Spleen (tissue), 11 donors: ENCODE measurements around the gene MPND. TPM values are rescaled to one million over a fixed set of nuclear protein-coding genes. Genes with fewer than 3 reads are reported as not detected.

Experiments
- DNase-seq: peaks from one replicate; pipeline ENCODE4 v3.0.0-alpha.2; 2020
- H3K27ac ChIP-seq, 8 donors: fragments of 200-600 bp; sonication (generic) in 7 of 8; 1 replicate in 4 of 8; 2 replicates in 4 of 8; pipeline versions ENCODE4 v1.5.0 to v1.8.0; 2016 to 2021; ENCODE audit warnings: inconsistent platforms in 4 of 8, mild to moderate bottlenecking in 4 of 8, moderate library complexity in 1 of 8
- H3K27me3 ChIP-seq, 7 donors: fragments of 200-600 bp; sonication (generic) in 6 of 7; replicated peaks in 1 of 7; 1 replicate in 4 of 7; 2 replicates in 3 of 7; pipeline versions ENCODE4 v1.5.0 to v1.8.0; 2016 to 2021; ENCODE audit warnings: inconsistent platforms in 3 of 7, mild to moderate bottlenecking in 1 of 7
- H3K36me3 ChIP-seq, 6 donors: fragments of 200-600 bp; sonication (generic) in 5 of 6; 1 replicate in 4 of 6; 2 replicates in 2 of 6; pipeline versions ENCODE4 v1.5.0 to v1.8.0; 2016 to 2021; ENCODE audit warnings: inconsistent platforms in 2 of 6
- H3K4me1 ChIP-seq, 6 donors: fragments of 200-600 bp; sonication (generic) in 5 of 6; 1 replicate in 3 of 6; 2 replicates in 3 of 6; pipeline versions ENCODE4 v1.5.0 to v1.8.0; 2016 to 2021; ENCODE audit warnings: inconsistent platforms in 3 of 6
- H3K4me3 ChIP-seq, 8 donors: fragments of 200-600 bp; sonication (generic) in 7 of 8; 1 replicate in 4 of 8; 2 replicates in 4 of 8; pipeline versions ENCODE4 v1.5.0 to v1.8.0; 2016 to 2021; ENCODE audit warnings: inconsistent platforms in 4 of 8, mild to moderate bottlenecking in 4 of 8, moderate library complexity in 2 of 8
- H3K9me3 ChIP-seq, 8 donors: fragments of 200-600 bp; sonication (generic) in 7 of 8; 1 replicate in 4 of 8; 2 replicates in 4 of 8; pipeline versions ENCODE4 v1.5.0 to v1.8.0; 2016 to 2021; ENCODE audit warnings: inconsistent platforms in 4 of 8
- POLR2A ChIP-seq, 3 donors: fragments of 450-650 bp; IDR thresholded peaks; one replicate each; pipeline ENCODE4 v1.5.1; 2017; ENCODE audit warnings: antibody characterized with exemption in 3 of 3, mild to moderate bottlenecking in 1 of 3
- POLR2AphosphoS5 ChIP-seq, 3 donors: sonication (generic); formaldehyde crosslinking; IDR thresholded peaks; one replicate each; pipeline ENCODE4 v1.5.1; 2017; ENCODE audit warnings: antibody characterized with exemption in 3 of 3
- WGBS, 5 donors: extraction: QIAGEN DNeasy Blood & Tissue Kit in 3 of 5; methylation state at CpG; one replicate each; pipeline versions ENCODE4 v1.1.5 to v1.1.7; 2013 to 2018; 5-methylcytosine and 5-hydroxymethylcytosine counted together
- intact Hi-C: fragments of 100-400 bp; cut with DNase I; formaldehyde crosslinking; loops from one replicate; pipeline ENCODE4 v1.15.0; 2023; ENCODE audit warnings: low total_unique reads
- polyA plus RNA-seq, 3 donors: library from polyadenylated mRNA; stranded (reverse); fragments of 200-250 nt; gene quantifications; one replicate each; pipeline ENCODE4 v1.2.1, GENCODE V29; 2013
- total RNA-seq, 7 donors: library from RNA; depleted of rRNA in 3 of 7; stranded (reverse); fragments of >200 nt in 3 of 7; fragmentation: NEBNext Ultra II Directional in 4 of 7; extraction: Animal tissue kit (Norgen Biotek cat#: 25700) in 4 of 7; gene quantifications; one replicate each; pipeline versions ENCODE4 v1.1.0 to v1.2.1, GENCODE V29; 2016 to 2021
- TF ChIP-seq, protein P1 (sequence below), 11 experiments: fragments of 200-600 bp in 7 of 11; fragments of 450-650 bp in 4 of 11; sonication (generic) in 4 of 11; IDR thresholded peaks in 8 of 11; conservative IDR thresholded peaks in 3 of 11; 1 replicate in 7 of 11; 2 replicates in 4 of 11; pipeline versions ENCODE4 v1.4.0 to v1.8.0; 2016 to 2021; ENCODE audit warnings: antibody characterized with exemption in 11 of 11, inconsistent platforms in 4 of 11, mild to moderate bottlenecking in 1 of 11
- donor health status: healthy with polysubstance abuse.
- donor health status: DM: no; HTN: no; CAD: no; lungs with moderate emphysema.
- donor health status: DM: no; HTN: no; CAD: no.
- donor health status: Bipolar disorder and iron deficiency.
- donor health status: healthy.
- donor health status: DM: no; HTN: no; CAD: no.
- donor health status: DM: yes; HTN: yes; CAD: no.

MPND gene
- total and polyA plus RNA-seq, 10 donors, result 6.4 to 24.2 (median 16.0) TPM

DNA sequence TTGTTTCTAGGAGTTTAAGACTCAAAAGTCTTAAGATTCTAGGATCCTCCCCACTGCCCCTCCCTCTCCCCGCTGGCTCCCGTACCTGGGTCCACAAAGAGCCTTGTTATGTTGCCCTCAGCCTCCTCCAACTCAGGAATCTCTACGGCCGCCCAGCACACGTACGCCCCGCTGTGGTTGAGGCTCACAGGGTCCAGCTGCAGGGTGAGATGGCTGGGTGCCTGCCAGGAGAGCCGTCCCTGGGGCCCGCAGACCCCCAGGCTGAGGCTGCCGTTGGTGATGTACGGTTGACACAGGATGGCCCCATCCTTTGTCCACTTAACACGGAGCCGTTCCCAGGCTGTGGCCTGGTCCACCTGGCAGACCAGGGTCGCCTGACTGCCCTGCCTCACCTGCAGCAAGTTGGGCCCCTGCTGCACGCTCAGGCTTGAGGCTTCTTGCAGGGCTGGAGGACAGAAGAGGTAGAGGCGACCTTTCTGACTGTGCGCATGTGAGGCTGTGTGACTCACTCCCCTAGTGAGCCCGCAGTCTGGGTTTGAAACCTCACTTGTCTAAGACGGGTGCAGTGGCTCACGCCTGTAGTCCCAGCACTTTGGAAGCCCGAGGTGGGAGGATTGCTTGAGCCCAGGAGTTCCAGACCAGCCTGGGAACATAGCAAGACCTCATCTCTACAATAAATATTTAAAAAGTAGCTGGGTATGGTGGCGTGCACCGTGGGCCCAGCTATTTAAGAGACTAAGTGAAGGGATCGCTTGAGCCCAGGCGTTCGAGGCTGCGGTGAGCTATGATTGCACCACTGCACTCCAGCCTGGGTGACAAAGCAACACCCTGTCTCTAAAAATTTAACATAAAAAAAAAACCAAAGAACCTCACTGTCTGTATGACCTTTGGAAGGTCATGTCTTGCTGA lies 45.2 kb upstream of the MPND start:
- H3K27me3 ChIP-seq, result peaks cover 0 to 43% (median 0%) of the 10 kb centered on the region in 7 donors
- no peak for DNase-seq
- no peak overlapping the region for H3K27ac ChIP-seq
- no peaks in the 10 kb centered on the region for H3K36me3 ChIP-seq
- 72 to 82% (median 81%) methylated on average over 19 to 27 of the region's 27 CpGs for WGBS, 5 donors
- peaks cover 0 to 5% (median 0%) of the 10 kb centered on the region in 6 donors for H3K4me1 ChIP-seq
- no peak overlapping the region for H3K4me3 ChIP-seq
- H3K9me3 ChIP-seq, result no peaks in the 10 kb centered on the region
- intact Hi-C loops, result no loop called here
- TF ChIP-seq POLR2AphosphoS5 (IDR thresholded peaks at IDR 0.05), result no peak
- TF ChIP-seq POLR2A (IDR thresholded peaks at IDR 0.05), result no peak
- TF ChIP-seq, protein P1, sequence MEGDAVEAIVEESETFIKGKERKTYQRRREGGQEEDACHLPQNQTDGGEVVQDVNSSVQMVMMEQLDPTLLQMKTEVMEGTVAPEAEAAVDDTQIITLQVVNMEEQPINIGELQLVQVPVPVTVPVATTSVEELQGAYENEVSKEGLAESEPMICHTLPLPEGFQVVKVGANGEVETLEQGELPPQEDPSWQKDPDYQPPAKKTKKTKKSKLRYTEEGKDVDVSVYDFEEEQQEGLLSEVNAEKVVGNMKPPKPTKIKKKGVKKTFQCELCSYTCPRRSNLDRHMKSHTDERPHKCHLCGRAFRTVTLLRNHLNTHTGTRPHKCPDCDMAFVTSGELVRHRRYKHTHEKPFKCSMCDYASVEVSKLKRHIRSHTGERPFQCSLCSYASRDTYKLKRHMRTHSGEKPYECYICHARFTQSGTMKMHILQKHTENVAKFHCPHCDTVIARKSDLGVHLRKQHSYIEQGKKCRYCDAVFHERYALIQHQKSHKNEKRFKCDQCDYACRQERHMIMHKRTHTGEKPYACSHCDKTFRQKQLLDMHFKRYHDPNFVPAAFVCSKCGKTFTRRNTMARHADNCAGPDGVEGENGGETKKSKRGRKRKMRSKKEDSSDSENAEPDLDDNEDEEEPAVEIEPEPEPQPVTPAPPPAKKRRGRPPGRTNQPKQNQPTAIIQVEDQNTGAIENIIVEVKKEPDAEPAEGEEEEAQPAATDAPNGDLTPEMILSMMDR (IDR thresholded peaks at IDR 0.05 in 8 of 11, conservative IDR thresholded peaks at IDR 0.05 in 3 of 11), result no peak

DNA sequence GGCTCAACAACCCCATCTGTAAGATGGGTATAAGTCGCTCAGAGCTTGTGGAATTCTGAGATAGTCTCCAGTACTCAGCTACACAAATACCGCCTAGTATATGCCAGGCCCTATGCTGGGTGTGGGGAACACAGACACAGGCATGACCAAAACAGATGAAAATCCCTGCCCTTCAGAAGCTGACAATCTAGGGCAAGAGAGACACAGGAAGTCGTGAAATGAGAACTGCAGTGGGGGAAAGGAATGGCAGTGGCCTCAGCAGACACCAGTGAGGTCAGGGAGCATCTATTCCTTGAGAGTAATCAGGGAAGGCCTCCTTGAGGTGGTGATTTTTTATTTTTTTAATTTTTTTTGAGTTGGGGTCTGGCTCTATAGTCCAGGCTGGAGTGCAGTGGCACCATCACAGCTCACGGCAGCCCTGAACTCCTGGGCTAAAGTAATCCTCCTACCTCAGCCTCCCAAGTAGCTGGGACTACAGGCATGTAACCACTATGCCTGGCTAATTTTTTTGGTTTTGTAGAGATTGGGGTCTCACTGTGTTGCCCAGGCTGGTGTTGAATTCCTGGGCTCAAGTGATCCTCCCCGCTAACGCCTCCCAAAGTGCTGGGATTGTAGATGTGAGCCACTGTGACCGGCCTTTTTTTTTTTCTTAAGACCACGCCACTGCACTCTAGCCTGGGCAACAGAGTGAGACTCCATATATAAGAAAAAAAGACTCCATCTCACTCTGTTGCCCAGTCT lies 44.4 kb upstream of the MPND start:
- H3K27me3 ChIP-seq, result peaks cover 0 to 42% (median 4%) of the 10 kb centered on the region in 7 donors
- intact Hi-C loops, result no loop called here
- whole genome bisulfite sequencing, 5 donors, result 75 to 92% (median 78%) methylated on average over 7 to 8 of the region's 8 CpGs
- no peaks in the 10 kb centered on the region for H3K36me3 ChIP-seq
- H3K4me1 ChIP-seq, result peaks cover 0 to 11% (median 0%) of the 10 kb centered on the region in 6 donors
- H3K9me3 ChIP-seq, result no peaks in the 10 kb centered on the region
- no peak overlapping the region for H3K27ac ChIP-seq
- no peak for TF ChIP-seq POLR2AphosphoS5 (IDR thresholded peaks at IDR 0.05)
- TF ChIP-seq, protein P1 (IDR thresholded peaks at IDR 0.05 in 8 of 11, conservative IDR thresholded peaks at IDR 0.05 in 3 of 11), result no peak
- TF ChIP-seq POLR2A (IDR thresholded peaks at IDR 0.05), result no peak
- no peak overlapping the region for H3K4me3 ChIP-seq
- no peak for DNase-seq

- TF ChIP-seq, protein P1 (IDR thresholded peaks at IDR 0.05 in 8 of 11, conservative IDR thresholded peaks at IDR 0.05 in 3 of 11), result no peak
- TF ChIP-seq POLR2AphosphoS5 (IDR thresholded peaks at IDR 0.05) (no peak), POLR2A (IDR thresholded peaks at IDR 0.05) (no peak)
- 77 to 93% (median 81%) methylated on average over 3 of the region's 3 CpGs for WGBS, 5 donors
- no peaks in the 10 kb centered on the region for H3K36me3 ChIP-seq
- H3K4me1 ChIP-seq, result peaks cover 0 to 26% (median 8%) of the 10 kb centered on the region in 6 donors
- no peak overlapping the region for H3K4me3 ChIP-seq
- no peak overlapping the region for H3K27ac ChIP-seq
- DNase-seq, result no peak
- H3K9me3 ChIP-seq, result no peaks in the 10 kb centered on the region
- peaks cover 0 to 44% (median 17%) of the 10 kb centered on the region in 7 donors for H3K27me3 ChIP-seq
- intact Hi-C loops, result no loop called here
Measured at GRCh38 chr19:4300589-4300988, 42.8 kb upstream of the MPND start.
